ENCODE results near the gene SHROOM3. TPM values are rescaled to one million over a fixed set of nuclear protein-coding genes. Genes with fewer than 3 reads are reported as not detected.

SHROOM3 gene
- total RNA-seq, 1 donor from 2014 or later = 0.05 TPM

DNA sequence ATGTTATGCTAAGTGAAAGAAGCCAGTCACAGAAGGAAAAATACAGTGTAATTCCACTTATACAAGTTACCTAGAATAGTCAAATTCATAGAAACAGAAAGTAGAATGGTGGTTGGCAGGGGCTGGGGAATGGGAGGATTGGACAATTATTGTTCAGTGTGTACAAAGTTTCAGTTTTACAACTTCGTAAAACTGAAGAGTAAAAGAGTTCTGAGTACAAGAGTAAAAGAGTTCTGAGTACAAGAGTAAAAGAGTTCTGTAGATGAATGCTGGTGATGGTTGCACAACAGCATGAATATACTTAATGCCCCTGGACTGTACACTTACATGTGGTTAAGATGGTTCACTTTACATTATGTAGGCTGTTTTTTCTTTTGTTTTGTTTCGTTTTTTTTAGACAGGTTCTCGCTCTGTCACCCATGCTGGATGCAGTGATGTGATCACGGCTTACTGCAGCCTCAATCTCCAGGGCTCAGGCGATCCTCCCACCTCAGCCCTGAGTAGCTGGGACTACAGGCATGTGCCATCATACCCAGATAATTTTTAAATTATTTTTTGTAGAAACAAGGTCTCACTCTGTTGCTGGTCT is 232.0 kb downstream of the SHROOM3 start:
- Mint-ChIP-seq H3K4me3 (no peak overlapping the region), H3K27me3 (peaks cover 9% of the 10 kb centered on the region), H3K27ac (no peak overlapping the region), H3K36me3 (ENCODE audit: low read depth) (no peaks in the 10 kb centered on the region), H3K4me1 (peaks cover 5% of the 10 kb centered on the region), H3K9me3 (no peaks in the 10 kb centered on the region)
- intact Hi-C loops (cut with micrococcal nuclease) = no loop called here
- no peak for DNase-seq

DNA sequence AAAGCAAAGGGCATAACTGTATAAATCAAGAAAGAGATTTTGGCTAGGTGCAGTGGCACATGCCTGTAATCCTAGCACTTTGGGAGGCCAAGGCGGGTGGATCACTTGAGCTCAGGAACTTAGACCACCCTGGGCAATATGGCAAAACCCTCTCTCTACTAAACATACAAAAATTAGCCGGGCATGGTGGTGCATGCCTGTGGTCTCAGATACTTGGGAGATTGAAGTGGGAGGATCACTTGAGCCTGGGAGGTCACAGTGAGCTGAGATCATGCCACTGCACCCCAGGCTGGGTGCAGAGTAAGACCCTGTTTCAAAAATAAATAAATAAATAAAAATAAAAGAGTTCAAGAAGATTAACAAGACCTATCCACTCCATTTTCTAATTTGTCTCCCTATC is 235.6 kb downstream of the SHROOM3 start:
- intact Hi-C loops (cut with micrococcal nuclease) = no loop called here
- Mint-ChIP-seq H3K36me3 (ENCODE audit: low read depth) (no peaks in the 10 kb centered on the region), H3K27ac (no peak overlapping the region), H3K4me1 (peaks cover 5% of the 10 kb centered on the region), H3K4me3 (no peak overlapping the region), H3K9me3 (peaks cover 4% of the 10 kb centered on the region), H3K27me3 (peaks cover 13% of the 10 kb centered on the region)
- DNase-seq = no peak

DNA sequence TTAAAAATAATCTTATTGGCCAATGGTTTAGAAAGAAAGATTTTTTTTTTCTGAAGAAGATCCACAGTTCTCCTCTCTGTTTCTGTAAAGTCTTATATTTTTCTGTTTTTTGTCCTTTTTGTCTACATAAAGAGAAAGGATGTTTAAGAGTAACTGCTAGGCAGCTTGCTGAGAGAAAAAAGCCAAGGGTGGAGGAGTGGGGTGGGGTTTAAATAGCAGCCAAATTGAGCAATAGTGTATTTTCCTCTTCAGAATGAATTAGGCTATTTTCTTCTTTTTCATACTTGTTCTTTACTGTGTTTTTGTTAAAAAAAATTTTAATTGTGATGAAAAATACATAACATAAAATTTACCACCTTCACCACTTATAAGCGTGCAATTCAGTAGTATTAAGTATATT is 238.3 kb downstream of the SHROOM3 start:
- H3K4me1 Mint-ChIP-seq = no peaks in the 10 kb centered on the region
- H3K36me3 Mint-ChIP-seq (ENCODE audit: low read depth) = no peaks in the 10 kb centered on the region
- H3K27me3 Mint-ChIP-seq = peaks cover 13% of the 10 kb centered on the region
- no peak for DNase-seq
- peaks cover 4% of the 10 kb centered on the region for H3K9me3 Mint-ChIP-seq
- H3K4me3 Mint-ChIP-seq = no peak overlapping the region
- intact Hi-C loops (cut with micrococcal nuclease) = no loop called here
- no peak overlapping the region for H3K27ac Mint-ChIP-seq

DNA sequence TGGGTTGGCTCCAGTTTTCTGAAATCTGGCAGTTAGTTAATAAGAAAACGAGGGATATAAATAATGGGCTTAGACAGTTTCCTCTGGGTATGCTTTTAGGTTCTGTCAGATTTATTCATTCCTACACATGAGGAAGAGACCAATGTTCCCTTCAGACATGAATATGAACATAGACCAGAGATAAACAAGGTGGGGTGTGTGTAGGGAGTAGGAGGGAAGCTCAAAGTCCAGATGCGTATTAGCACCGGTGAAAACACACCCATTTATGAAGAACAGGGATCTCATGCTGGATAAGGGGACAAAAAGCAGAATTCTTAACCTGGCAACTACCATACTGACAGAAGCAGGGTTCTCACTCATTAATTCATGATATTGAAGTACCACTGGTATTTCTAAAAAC is 240.0 kb downstream of the SHROOM3 start:
- Mint-ChIP-seq H3K36me3 (ENCODE audit: low read depth) (no peaks in the 10 kb centered on the region), H3K9me3 (peaks cover 4% of the 10 kb centered on the region), H3K27ac (no peak overlapping the region), H3K4me1 (no peaks in the 10 kb centered on the region), H3K4me3 (no peak overlapping the region), H3K27me3 (peaks cover 15% of the 10 kb centered on the region)
- no peak for DNase-seq
- intact Hi-C loops (cut with micrococcal nuclease) = no loop called here

DNA sequence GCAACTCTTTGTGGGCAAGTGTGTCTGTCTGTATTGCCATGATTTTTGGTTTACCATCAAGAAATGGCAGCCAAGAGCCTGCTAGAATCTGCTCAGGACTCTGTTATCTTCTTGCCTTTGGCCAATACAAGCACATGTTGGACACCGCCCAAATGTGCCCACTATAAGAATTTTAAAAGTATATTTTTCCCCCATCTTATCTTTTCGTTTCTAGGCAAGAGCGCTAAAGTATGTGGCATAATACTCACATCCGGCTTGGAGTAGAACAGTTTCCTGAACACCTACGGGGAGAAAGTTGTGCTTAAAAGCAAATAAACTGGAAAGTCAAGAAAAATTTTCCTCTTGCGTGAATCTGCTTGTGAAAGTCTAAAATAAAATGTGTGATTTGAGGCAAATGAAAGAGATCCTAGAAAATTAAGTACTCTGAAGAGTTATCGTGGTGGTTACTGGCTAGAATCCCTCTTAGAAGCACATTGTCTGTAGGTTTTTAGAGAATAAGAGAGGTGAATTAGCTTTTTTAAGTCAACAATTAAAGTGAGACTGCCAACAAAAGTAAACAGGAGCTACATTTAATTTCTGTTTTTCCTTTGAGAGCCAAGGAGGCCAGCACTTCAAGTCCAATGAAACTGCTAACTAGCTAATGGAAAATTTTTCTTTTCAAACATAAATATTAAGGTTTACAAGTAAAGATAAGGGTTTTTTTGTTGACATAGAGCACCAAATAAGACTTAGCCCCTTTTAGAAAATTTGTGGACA is 242.7 kb downstream of the SHROOM3 start:
- intact Hi-C loops (cut with micrococcal nuclease) = no loop called here
- H3K27me3 Mint-ChIP-seq = peaks cover 24% of the 10 kb centered on the region
- H3K9me3 Mint-ChIP-seq = peaks cover 2% of the 10 kb centered on the region
- no peak for DNase-seq
- H3K27ac Mint-ChIP-seq = no peak overlapping the region
- H3K36me3 Mint-ChIP-seq (ENCODE audit: low read depth) = no peaks in the 10 kb centered on the region
- H3K4me1 Mint-ChIP-seq = no peaks in the 10 kb centered on the region
- H3K4me3 Mint-ChIP-seq = no peak overlapping the region

DNA sequence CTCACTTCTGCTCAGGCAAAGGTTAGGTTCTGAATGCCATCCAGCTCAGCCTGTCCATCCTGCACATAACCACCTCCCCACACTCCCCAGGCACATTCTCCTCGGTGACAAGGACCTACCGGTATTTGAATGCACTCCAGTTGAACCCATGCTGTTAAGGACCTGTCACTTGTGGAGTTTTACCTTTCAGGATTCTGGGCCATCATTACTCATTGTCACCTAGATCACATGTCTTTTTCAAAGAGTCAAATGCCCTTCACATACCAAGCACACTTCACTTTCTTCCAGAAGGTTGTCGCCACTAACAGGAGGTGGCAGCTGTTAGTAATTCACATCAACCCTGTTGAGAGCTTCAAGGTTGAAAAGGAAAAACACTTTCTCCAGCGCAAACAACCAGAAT is 244.7 kb downstream of the SHROOM3 start:
- Mint-ChIP-seq H3K36me3 (ENCODE audit: low read depth) (no peaks in the 10 kb centered on the region), H3K4me1 (no peaks in the 10 kb centered on the region), H3K9me3 (no peaks in the 10 kb centered on the region), H3K27me3 (peaks cover 32% of the 10 kb centered on the region), H3K4me3 (no peak overlapping the region), H3K27ac (no peak overlapping the region)
- no peak for DNase-seq
- intact Hi-C loops (cut with micrococcal nuclease) = no loop called here

DNA sequence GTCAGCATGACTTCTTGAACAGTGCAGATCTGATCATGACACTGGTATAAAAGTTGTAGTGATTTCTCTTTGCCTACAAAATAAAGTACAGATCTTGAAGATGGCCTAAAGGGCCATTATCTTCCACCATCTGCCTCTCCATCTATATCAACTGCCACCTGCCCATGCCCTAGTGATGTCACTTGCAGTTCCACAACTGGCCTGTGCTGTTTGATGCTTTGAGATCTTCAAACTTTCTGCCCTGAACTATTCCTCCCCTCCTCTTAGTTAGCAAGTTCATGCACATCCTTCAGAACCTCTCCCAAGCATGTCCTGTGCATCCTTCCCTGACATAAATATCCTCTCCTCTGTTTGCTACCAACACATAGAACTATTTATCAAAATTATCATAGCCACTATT is 245.9 kb downstream of the SHROOM3 start:
- DNase-seq = no peak
- H3K27ac Mint-ChIP-seq = no peak overlapping the region
- intact Hi-C loops (cut with micrococcal nuclease) = no loop called here
- H3K4me1 Mint-ChIP-seq = no peaks in the 10 kb centered on the region
- H3K9me3 Mint-ChIP-seq = no peaks in the 10 kb centered on the region
- no peaks in the 10 kb centered on the region for H3K36me3 Mint-ChIP-seq (ENCODE audit: low read depth)
- H3K27me3 Mint-ChIP-seq = peaks cover 35% of the 10 kb centered on the region
- H3K4me3 Mint-ChIP-seq = no peak overlapping the region

DNA sequence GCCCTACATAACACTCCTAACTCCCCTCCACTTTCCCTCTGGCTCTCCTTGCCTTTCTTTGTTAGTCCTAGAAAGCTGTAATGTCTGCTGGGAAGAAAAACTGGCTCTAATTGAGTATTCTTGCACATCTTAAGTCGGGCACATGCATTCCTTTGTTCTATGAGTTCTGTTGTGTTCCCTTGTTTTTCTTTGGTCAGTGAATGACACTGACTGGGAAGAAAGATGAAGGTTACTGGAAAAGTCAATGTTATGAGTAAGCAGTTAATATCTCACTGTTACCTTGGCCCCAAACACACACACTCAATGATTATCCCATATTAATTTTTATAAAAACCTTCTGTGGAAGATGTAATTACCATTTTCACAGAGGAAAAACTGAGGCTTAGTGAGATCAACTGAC is 247.0 kb downstream of the SHROOM3 start:
- H3K27ac Mint-ChIP-seq = no peak overlapping the region
- intact Hi-C loops (cut with micrococcal nuclease) = no loop called here
- DNase-seq = no peak
- no peaks in the 10 kb centered on the region for H3K9me3 Mint-ChIP-seq
- peaks cover 40% of the 10 kb centered on the region for H3K27me3 Mint-ChIP-seq
- no peaks in the 10 kb centered on the region for H3K36me3 Mint-ChIP-seq (ENCODE audit: low read depth)
- no peaks in the 10 kb centered on the region for H3K4me1 Mint-ChIP-seq
- no peak overlapping the region for H3K4me3 Mint-ChIP-seq

DNA sequence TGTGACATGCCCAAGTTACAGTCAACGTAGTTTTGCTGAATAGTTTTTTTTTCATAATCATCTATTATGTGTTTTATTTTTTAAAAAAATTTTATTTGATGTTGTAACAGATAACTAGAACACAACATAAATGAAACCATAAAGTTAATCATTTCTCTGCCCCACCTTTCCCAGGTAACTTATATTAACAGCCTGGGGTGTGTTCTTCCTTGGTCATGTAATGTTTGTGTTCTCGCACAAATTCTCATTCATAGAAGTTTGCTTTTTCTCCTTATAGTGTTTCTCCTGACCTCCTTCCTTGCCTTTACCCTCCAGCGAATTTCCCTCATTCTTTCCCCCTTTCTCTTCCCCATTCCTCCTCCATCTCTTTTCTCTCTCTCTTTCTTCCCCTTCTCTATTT is 248.1 kb downstream of the SHROOM3 start:
- intact Hi-C loops (cut with micrococcal nuclease) = no loop called here
- Mint-ChIP-seq H3K27ac (no peak overlapping the region), H3K4me1 (no peaks in the 10 kb centered on the region), H3K4me3 (no peak overlapping the region), H3K9me3 (no peaks in the 10 kb centered on the region), H3K36me3 (ENCODE audit: low read depth) (no peaks in the 10 kb centered on the region), H3K27me3 (peaks cover 50% of the 10 kb centered on the region)
- DNase-seq = no peak

DNA sequence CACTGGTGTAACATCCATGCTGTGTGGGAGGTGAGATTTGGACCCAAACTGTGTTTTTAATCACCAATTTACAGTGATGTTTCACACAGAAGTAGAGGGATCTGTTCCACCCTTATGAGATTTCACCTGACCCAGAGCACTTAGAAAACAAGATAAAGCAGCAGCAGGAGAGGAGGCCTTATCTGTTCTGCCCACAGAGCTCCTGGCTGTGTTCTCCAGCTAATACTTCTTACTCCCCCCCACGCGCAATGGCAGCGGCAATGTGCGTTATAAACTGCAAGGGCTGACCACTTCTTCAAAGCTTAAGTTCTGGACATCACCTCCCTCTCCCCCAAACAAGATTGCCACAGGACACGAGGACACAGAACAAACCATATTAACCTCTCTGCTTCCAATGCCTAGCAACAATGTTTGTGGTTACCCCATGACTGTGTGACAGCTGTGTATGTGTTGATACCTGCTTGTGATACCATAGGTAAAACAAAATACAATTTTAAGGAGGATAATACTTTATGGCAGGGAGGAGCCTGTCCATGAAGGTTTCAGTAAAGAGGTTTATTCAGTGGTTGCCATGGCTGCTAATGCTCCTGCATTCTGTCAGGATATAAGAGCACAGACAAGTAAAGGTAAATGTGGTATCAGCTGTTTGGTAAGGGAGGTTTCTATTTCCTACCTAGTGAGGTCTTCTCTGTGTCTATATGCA is 252.9 kb downstream of the SHROOM3 start:
- intact Hi-C loops (cut with micrococcal nuclease) = no loop called here
- H3K36me3 Mint-ChIP-seq (ENCODE audit: low read depth) = no peaks in the 10 kb centered on the region

DNA sequence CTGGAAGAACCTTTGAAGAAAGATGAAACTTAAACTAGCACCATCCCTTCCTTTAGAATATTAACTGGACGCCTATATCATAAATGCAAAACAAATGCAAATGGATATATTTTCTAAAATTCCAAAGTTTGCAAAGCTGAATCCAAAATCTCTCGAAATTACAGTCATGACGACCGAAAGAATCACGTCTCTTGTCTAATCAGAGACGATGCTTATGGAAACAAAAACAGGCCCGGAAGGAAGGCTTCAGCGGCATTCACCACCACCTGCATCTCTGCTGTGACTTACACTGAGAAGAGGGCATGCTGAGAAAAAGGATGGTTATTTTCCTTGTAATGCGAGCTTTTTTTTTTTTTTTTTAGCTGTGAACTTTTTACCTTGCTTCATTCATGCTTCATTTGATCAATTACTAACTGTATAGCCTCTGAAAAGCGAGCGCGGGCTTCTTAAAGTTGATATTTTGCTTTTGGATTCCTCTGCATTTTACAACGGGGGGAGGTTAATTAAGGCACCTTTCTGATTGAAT is 253.7 kb downstream of the SHROOM3 start:
- Mint-ChIP-seq H3K4me1 (peaks cover 11% of the 10 kb centered on the region), H3K27me3 (peaks cover 73% of the 10 kb centered on the region), H3K9me3 (no peaks in the 10 kb centered on the region), H3K27ac (no peak overlapping the region), H3K36me3 (ENCODE audit: low read depth) (no peaks in the 10 kb centered on the region), H3K4me3 (peak overlapping the region; percentile 60)
- DNase-seq = no peak
- intact Hi-C loops (cut with micrococcal nuclease) = no loop called here

More for the DNA sequence above, 252.9 kb downstream of the SHROOM3 start:
- Mint-ChIP-seq H3K27me3 (peaks cover 72% of the 10 kb centered on the region), H3K27ac (no peak overlapping the region), H3K9me3 (no peaks in the 10 kb centered on the region), H3K4me3 (no peak overlapping the region), H3K4me1 (peaks cover 11% of the 10 kb centered on the region)
- no peak for DNase-seq

DNA sequence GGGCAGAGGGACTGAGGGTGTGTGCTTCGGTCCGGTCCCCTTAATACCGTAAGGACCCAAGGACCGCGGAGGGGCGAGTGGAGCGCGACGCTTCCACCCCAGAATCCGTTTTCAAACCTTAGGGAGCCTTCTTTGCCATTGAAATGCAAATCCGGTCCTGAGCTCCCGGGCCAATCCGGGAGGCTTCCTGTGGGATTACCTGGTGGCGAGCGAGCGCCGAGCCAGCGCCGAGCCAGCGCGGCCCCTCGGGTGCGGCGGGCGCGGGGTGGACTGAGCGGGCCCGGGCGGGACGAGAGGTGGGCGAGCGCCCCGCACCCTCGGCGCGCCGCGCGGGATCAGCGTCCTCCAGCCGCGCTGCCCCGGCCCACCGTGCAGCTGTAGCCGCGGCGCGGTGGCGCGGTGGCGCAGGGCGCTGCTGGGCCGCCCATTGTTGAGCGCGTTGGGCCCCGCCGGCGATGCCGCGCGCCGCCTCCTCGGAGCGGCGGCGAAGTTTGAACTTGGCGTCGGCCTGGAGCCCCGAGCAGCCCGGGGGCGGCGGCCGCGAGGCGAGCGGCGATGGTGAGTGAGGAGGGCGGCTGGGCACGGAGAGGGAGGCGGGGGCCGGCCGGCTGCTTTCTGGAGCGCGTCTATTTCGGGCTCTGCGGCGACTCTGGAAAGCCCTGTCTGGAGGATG is 254.3 kb downstream of the SHROOM3 start:
- H3K4me1 Mint-ChIP-seq = peaks cover 11% of the 10 kb centered on the region
- no peaks in the 10 kb centered on the region for H3K9me3 Mint-ChIP-seq
- peak; percentile 73 for DNase-seq
- intact Hi-C loops (cut with micrococcal nuclease) = no loop called here
- H3K36me3 Mint-ChIP-seq (ENCODE audit: low read depth) = no peaks in the 10 kb centered on the region
- no peak overlapping the region for H3K27ac Mint-ChIP-seq
- peaks cover 72% of the 10 kb centered on the region for H3K27me3 Mint-ChIP-seq
- H3K4me3 Mint-ChIP-seq = peak overlapping the region; percentile 60

DNA sequence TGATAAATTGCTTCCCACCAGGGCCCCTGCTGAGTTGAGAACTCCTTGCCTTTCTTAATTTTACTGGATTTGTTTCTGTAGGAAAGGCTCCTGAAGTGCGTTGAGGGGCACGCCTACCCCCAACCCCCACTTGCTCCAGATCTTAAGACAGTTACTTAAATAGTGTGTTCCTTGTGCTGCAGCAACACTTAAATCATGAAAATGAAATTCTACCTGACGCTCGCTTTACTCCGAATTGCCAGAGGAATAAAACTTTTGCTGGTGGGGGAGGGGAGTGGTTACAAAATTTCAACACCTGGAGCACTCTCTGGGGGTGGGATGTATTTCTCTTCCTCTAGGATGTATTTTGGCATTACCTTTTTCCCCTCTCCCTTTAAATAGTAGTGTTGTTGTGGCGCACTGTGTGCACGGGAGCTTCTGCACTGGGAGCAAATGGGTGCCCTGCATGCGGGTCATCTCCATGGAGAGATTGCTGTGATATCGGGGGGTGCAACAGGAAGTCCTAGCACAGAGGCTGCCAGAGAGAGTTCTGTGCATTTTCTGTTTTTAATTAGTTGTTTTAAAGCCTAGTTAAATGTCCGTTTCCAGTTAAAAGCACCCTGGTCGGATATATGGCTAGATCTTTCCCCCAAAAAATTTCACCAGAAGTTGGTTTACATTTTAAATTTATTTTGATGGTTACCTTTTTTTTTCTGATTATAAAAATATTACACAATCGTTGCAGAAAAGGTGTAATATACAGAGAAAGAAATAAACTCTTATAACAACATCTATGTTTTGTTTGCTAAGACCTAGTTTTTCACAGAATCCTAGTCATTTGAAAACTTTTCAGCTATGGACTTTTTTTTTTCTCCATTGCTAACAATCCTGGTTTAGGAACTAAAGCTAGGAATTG is 255.2 kb downstream of the SHROOM3 start:
- Mint-ChIP-seq H3K27ac (no peak overlapping the region), H3K9me3 (no peaks in the 10 kb centered on the region), H3K27me3 (peaks cover 72% of the 10 kb centered on the region), H3K36me3 (ENCODE audit: low read depth) (no peaks in the 10 kb centered on the region), H3K4me3 (peak overlapping the region; percentile 37), H3K4me1 (peaks cover 11% of the 10 kb centered on the region)
- intact Hi-C loops (cut with micrococcal nuclease) = no loop called here
- no peak for DNase-seq

Measured in activated CD4-positive, alpha-beta T cell treated with anti-CD3 and anti-CD28 coated beads, Interleukin-2, amount 10 ng/mL, durations not matched to agents 24 days and 14 days (primary cell).